ENCODE measurements around the gene PAX8. TPM values are rescaled to one million over a fixed set of nuclear protein-coding genes. Genes with fewer than 3 reads are reported as not detected.

The PAX8 gene
- total and polyA plus RNA-seq, 10 of the 15 experiments (the other 5 are each of a cell fraction or from before 2014, with no cell fraction given), result 0.16 to 2.5 (median 0.97) TPM

- Histone ChIP-seq H4K20me1 (ENCODE audit: control insufficient read depth, insufficient read depth) (no peaks in the 10 kb centered on the region), H3K9ac (ENCODE audit: control insufficient read depth, insufficient read depth, low read length) (no peak overlapping the region), H3K36me3 (ENCODE audit: control insufficient read depth in 2 of 2, insufficient read depth in 2 of 2, low read length in 1 of 2) (no peaks in the 10 kb centered on the region), H3K79me2 (ENCODE audit: control insufficient read depth, insufficient read depth, low read length) (no peaks in the 10 kb centered on the region), H3K9me3 (replicated peaks; ENCODE audit: control insufficient read depth, insufficient read depth, low read length) (no peaks in the 10 kb centered on the region), H3K4me3 (no peak overlapping the region), H2AFZ (ENCODE audit: control insufficient read depth, low read depth, low read length) (no peak overlapping the region), H3K4me2 (ENCODE audit: control insufficient read depth, insufficient read depth) (no peak overlapping the region), H3K4me1 (ENCODE audit: control insufficient read depth, insufficient read depth, low read length) (no peaks in the 10 kb centered on the region), H3K27ac (ENCODE audit: control insufficient read depth, insufficient read depth) (no peak overlapping the region), H3K27me3 (replicated peaks in 1 of 2; ENCODE audit: control insufficient read depth in 2 of 2, insufficient read depth in 2 of 2, low read length in 1 of 2) (no peaks in the 10 kb centered on the region; a peak in 1 of 4 replicates)
- DNase-seq (ENCODE audit: low read depth, low spot score) (no peak), FAIRE-seq (no peak), ATAC-seq (no peak)
- in situ Hi-C loops (cut with MboI) (no loop called here), intact Hi-C loops (cut with micrococcal nuclease; ENCODE audit: unreplicated experiment) (no loop called here)
- no peak for TF ChIP-seq RB1 (IDR thresholded peaks at IDR 0.05; ENCODE audit: borderline replicate concordance)
- no TSS peak for BruUV-seq (replicated peaks)
- ChIA-PET CTCF (interaction anchor here (0.8 to 1.7 kb wide), 6 partner anchors 8 to 178 kb away, joined by 3 to 6 read pairs (median 3); no protein-coding TSS in a partner anchor), RAD21 (ENCODE audit: unreplicated experiment) (no interaction called here), SMC1A (ENCODE audit: uncharacterized antibody, unreplicated experiment) (interaction anchor here (0.6 kb wide), 1 partner anchor 62 kb away, joined by 3 read pairs; no protein-coding TSS in a partner anchor), POLR2A (interaction anchor here (1.0 kb wide), 1 partner anchor 24 kb away, joined by 3 read pairs; no protein-coding TSS in a partner anchor)
- 40% methylated on average over 13 of the region's 13 CpGs for WGBS (ENCODE audit: insufficient coverage, insufficient replicate concordance, low lambda C conversion rate, missing lambda C conversion rate)
Measured at GRCh38 chr2:113211226-113212105, 67.3 kb downstream of the PAX8 start.

- Histone ChIP-seq H3K4me1 (ENCODE audit: control insufficient read depth, insufficient read depth, low read length) (no peaks in the 10 kb centered on the region), H3K27ac (ENCODE audit: control insufficient read depth, insufficient read depth) (no peak overlapping the region), H3K79me2 (ENCODE audit: control insufficient read depth, insufficient read depth, low read length) (no peaks in the 10 kb centered on the region), H3K9me3 (replicated peaks; ENCODE audit: control insufficient read depth, insufficient read depth, low read length) (no peaks in the 10 kb centered on the region), H3K4me2 (ENCODE audit: control insufficient read depth, insufficient read depth) (no peak overlapping the region), H3K36me3 (ENCODE audit: control insufficient read depth in 2 of 2, insufficient read depth in 2 of 2, low read length in 1 of 2) (no peaks in the 10 kb centered on the region), H2AFZ (ENCODE audit: control insufficient read depth, low read depth, low read length) (no peak overlapping the region), H3K9ac (ENCODE audit: control insufficient read depth, insufficient read depth, low read length) (no peak overlapping the region), H3K27me3 (replicated peaks in 1 of 2; ENCODE audit: control insufficient read depth in 2 of 2, insufficient read depth in 2 of 2, low read length in 1 of 2) (no peaks in the 10 kb centered on the region; a peak in 1 of 4 replicates), H3K4me3 (no peak overlapping the region), H4K20me1 (ENCODE audit: control insufficient read depth, insufficient read depth) (no peaks in the 10 kb centered on the region)
- WGBS (ENCODE audit: insufficient coverage, insufficient replicate concordance, low lambda C conversion rate, missing lambda C conversion rate), result 45% methylated on average over 12 of the region's 15 CpGs
- ChIA-PET CTCF (no interaction called here), SMC1A (ENCODE audit: uncharacterized antibody, unreplicated experiment) (no interaction called here), RAD21 (ENCODE audit: unreplicated experiment) (no interaction called here), POLR2A (no interaction called here)
- in situ Hi-C loops (cut with MboI), result no loop called here
- no peak for ATAC-seq
- FAIRE-seq, result no peak
- intact Hi-C loops (cut with micrococcal nuclease; ENCODE audit: unreplicated experiment), result no loop called here
- no peak for DNase-seq (ENCODE audit: low read depth, low spot score)
- no TSS peak for BruUV-seq (replicated peaks)
- TF ChIP-seq MLLT1 (IDR thresholded peaks at IDR 0.05), result no peak
- TF ChIP-seq CREM (IDR thresholded peaks at IDR 0.05; ENCODE audit: low read depth), result no peak
- TF ChIP-seq ZBTB40 (IDR thresholded peaks at IDR 0.05; ENCODE audit: borderline replicate concordance), result no peak
- no peak for TF ChIP-seq ZNF274 (IDR thresholded peaks at IDR 0.05; ENCODE audit: insufficient read depth, insufficient read length)
- TF ChIP-seq STAT1 (conservative IDR thresholded peaks at IDR 0.05), result no peak
- TF ChIP-seq CEBPB (IDR thresholded peaks at IDR 0.05; ENCODE audit: borderline replicate concordance in 1 of 2, low read depth in 2 of 2, low read length in 2 of 2), result no peak
- no peak for TF ChIP-seq GATAD2B (conservative IDR thresholded peaks at IDR 0.05; ENCODE audit: low read depth)
Measured at GRCh38 chr2:113209646-113210171, 69.0 kb downstream of the PAX8 start.

All from GM12878 (cell line).